Natural killer cell (primary cell): ENCODE results near the gene NAXD. TPM values are rescaled to one million over a fixed set of nuclear protein-coding genes. Genes with fewer than 3 reads are reported as not detected.

Source experiments
- ATAC-seq, 3 donors: fragments of 150-1000 bp in 2 of 3; fragments of 200-7000 bp in 1 of 3; cut with Tn5 transposase; 1 replicate in 1 of 3; 2 replicates in 2 of 3; pipeline ENCODE4 v1.10.0; 2021; ENCODE audit warnings: mild to moderate bottlenecking in 2 of 3, moderate library complexity in 2 of 3
- DNase-seq, 2 donors: peaks; one replicate each; pipeline versions ENCODE4 v3.0.0 to v3.0.0-alpha.2; 2013 to 2021; ENCODE audit warnings: mixed read lengths in 1 of 2
- H3K27ac ChIP-seq: one replicate; pipeline ENCODE4 v1.5.1; 2013; ENCODE audit warnings: mild to moderate bottlenecking, low read length
- H3K27me3 ChIP-seq: one replicate; pipeline ENCODE4 v1.6.1; 2013; ENCODE audit warnings: low read length; ENCODE audit not compliant: control insufficient read depth, insufficient read depth
- H3K36me3 ChIP-seq: one replicate; pipeline ENCODE4 v1.6.1; 2013; ENCODE audit warnings: low read length; ENCODE audit not compliant: control insufficient read depth, insufficient read depth
- H3K4me1 ChIP-seq: one replicate; pipeline ENCODE4 v1.6.1; 2013; ENCODE audit warnings: low read length; ENCODE audit not compliant: control insufficient read depth, insufficient read depth
- H3K4me3 ChIP-seq: one replicate; pipeline ENCODE4 v1.5.1; 2013; ENCODE audit warnings: low read length
- H3K9me3 ChIP-seq: one replicate; pipeline ENCODE4 v1.6.1; 2013; ENCODE audit warnings: low read length; ENCODE audit not compliant: control insufficient read depth, insufficient read depth
- H3K27ac Mint-ChIP-seq, 2 donors: one replicate each; pipeline ENCODE4 v1.8.0; 2022; ENCODE audit warnings: mild to moderate bottlenecking in 2 of 2, mixed read lengths in 2 of 2, moderate library complexity in 1 of 2
- H3K27me3 Mint-ChIP-seq, 2 donors: one replicate each; pipeline ENCODE4 v1.8.0; 2022; ENCODE audit warnings: low read depth in 2 of 2, mixed read lengths in 2 of 2
- H3K36me3 Mint-ChIP-seq: one replicate; pipeline ENCODE4 v1.8.0; 2022; ENCODE audit warnings: mixed read lengths
- H3K4me1 Mint-ChIP-seq, 2 donors: one replicate each; pipeline ENCODE4 v1.8.0; 2022; ENCODE audit warnings: mixed read lengths in 2 of 2
- H3K4me3 Mint-ChIP-seq: one replicate; pipeline ENCODE4 v1.8.0; 2022; ENCODE audit warnings: mild to moderate bottlenecking, moderate library complexity, mixed read lengths
- H3K9me3 Mint-ChIP-seq, 2 donors: one replicate each; pipeline ENCODE4 v1.8.0; 2022; ENCODE audit warnings: mixed read lengths in 2 of 2
- CTCF ChIP-seq: fragments of 200-600 bp; IDR thresholded peaks from one replicate; pipeline ENCODE4 v1.8.0; 2022; ENCODE audit warnings: antibody characterized with exemption
- WGBS: methylation state at CpG from one replicate; pipeline ENCODE4 v1.1.7; 2013; ENCODE audit warnings: missing lambda C conversion rate; ENCODE audit not compliant: insufficient coverage; 5-methylcytosine and 5-hydroxymethylcytosine counted together
- intact Hi-C: fragments of 100-400 bp; cut with micrococcal nuclease; formaldehyde crosslinking; loops from one replicate; pipeline ENCODE4 v1.14.2; 2022
- total RNA-seq, 4 donors: library from RNA; stranded (reverse); fragments of 120-200 nt in 1 of 4; gene quantifications; one replicate each; pipeline versions ENCODE4 v1.2.3 to v1.2.4, GENCODE V29; 2013 to 2022

NAXD gene
- total RNA-seq, 3 donors from 2014 or later (not counting 1 experiment from before 2014, with no cell fraction given), result 6.8 to 14.0 (median 12.0) TPM

DNA sequence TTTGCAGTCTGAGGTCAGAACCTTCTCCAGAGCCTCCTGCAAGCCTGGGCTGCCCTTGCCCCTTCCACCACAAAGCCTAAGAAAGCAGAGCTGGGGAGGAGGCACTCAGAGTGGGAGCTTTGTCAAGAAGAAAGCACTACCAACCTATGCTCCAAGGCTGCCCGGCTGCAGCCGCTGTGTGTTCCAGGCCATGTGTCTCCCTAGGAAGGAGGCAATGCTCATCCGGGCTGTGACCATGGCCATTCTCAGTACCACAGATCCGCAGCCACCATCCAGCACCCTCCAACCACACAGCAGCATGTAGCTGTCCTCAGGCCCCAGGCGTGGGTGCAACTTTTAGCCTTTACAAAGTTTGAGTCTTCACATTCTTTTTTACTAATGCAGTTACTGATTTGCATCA, 68.6 kb downstream of the NAXD start:
- no peak for ATAC-seq
- Mint-ChIP-seq H3K9me3 (no peaks in the 10 kb centered on the region), H3K36me3 (peaks cover 6% of the 10 kb centered on the region), H3K4me1 (no peaks in the 10 kb centered on the region), H3K27me3 (no peaks in the 10 kb centered on the region), H3K4me3 (no peak overlapping the region), H3K27ac (no peak overlapping the region)
- DNase-seq, result no peak
- TF ChIP-seq CTCF, result no peak
- WGBS, result 95% methylated on average over 5 of the region's 5 CpGs
- intact Hi-C loops, result loop anchor here (1.0 kb wide), 1 partner anchor 135 kb away; no protein-coding TSS in a partner anchor
- no peaks in the 10 kb centered on the region for H3K27me3 ChIP-seq
- peaks cover 4% of the 10 kb centered on the region for H3K4me1 ChIP-seq
- no peak overlapping the region for H3K27ac ChIP-seq
- H3K36me3 ChIP-seq, result peaks cover 53% of the 10 kb centered on the region
- H3K4me3 ChIP-seq, result no peak overlapping the region
- no peaks in the 10 kb centered on the region for H3K9me3 ChIP-seq

DNA sequence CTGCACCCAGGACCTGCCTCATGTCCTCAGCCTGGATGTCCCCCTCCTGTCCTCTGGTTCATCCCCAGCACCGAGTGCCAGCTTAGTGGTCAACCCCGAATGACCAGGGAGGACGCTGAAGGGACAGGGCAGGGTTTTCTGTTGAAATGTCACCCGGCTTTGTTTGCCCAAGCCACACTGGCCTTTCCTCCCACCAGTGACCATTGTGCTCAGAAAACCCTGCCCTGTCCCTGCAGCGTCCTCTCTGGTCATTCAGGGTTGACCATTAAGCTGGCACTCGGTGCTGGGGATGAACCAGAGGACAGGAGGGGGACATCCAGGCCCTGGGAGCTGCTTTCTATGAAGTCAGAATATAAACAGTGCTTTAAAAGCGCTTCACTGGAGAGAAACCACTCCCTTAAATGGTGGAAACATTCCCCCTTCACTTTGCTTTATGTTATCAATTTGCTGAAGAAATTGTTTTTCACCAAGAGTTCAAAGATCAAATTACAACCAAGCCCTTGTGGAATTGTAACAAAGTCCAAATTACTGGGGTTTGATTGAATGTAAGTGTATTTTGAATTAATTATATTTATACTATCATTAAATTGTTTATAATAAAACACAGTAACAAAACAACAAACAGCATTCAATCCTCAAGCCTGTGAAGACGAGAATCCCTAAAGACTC, 69.2 kb downstream of the NAXD start:
- H3K27me3 Mint-ChIP-seq, result no peaks in the 10 kb centered on the region
- no peaks in the 10 kb centered on the region for H3K4me1 Mint-ChIP-seq
- H3K27ac Mint-ChIP-seq, result no peak overlapping the region
- H3K4me3 ChIP-seq, result no peak overlapping the region
- intact Hi-C loops, result no loop called here
- no peak overlapping the region for H3K27ac ChIP-seq
- no peak overlapping the region for H3K4me3 Mint-ChIP-seq
- no peaks in the 10 kb centered on the region for H3K9me3 ChIP-seq
- peaks cover 4% of the 10 kb centered on the region for H3K4me1 ChIP-seq
- WGBS, result 97% methylated on average over 8 of the region's 8 CpGs
- no peaks in the 10 kb centered on the region for H3K27me3 ChIP-seq
- TF ChIP-seq CTCF, result no peak
- H3K36me3 ChIP-seq, result peaks cover 55% of the 10 kb centered on the region
- ATAC-seq (no peak), DNase-seq (no peak)
- H3K36me3 Mint-ChIP-seq, result peaks cover 6% of the 10 kb centered on the region
- H3K9me3 Mint-ChIP-seq, result no peaks in the 10 kb centered on the region

- Histone ChIP-seq H3K27me3 (no peaks in the 10 kb centered on the region), H3K4me3 (no peak overlapping the region), H3K36me3 (peaks cover 52% of the 10 kb centered on the region), H3K4me1 (peaks cover 4% of the 10 kb centered on the region), H3K9me3 (no peaks in the 10 kb centered on the region), H3K27ac (no peak overlapping the region)
- H3K4me3 Mint-ChIP-seq, result no peak overlapping the region
- no peak for TF ChIP-seq CTCF
- no peaks in the 10 kb centered on the region for H3K9me3 Mint-ChIP-seq
- no peaks in the 10 kb centered on the region for H3K27me3 Mint-ChIP-seq
- no peak for DNase-seq
- WGBS, result 96% methylated on average over 10 of the region's 11 CpGs
- no peak overlapping the region for H3K27ac Mint-ChIP-seq
- intact Hi-C loops, result no loop called here
- ATAC-seq, result no peak
- H3K4me1 Mint-ChIP-seq, result peaks cover 0 to under 1% of the 10 kb centered on the region in 2 donors
- peaks cover 6% of the 10 kb centered on the region for H3K36me3 Mint-ChIP-seq
These were observed 70.1 kb downstream of the NAXD start for GRCh38 chr13:110685305-110686020.
